GM21515 (cell line): ENCODE results near the gene HOXB7.

Source experiments
- ATAC-seq: cut with Tn5 transposase; IDR thresholded peaks from one replicate; pipeline ENCODE4 v1.9.1; 2021; ENCODE audit not compliant: unreplicated experiment

The HOXB7 gene

GRCh38 chr17:48611213-48611612, 396 bp upstream of the HOXB7 start:
- ATAC-seq, result no peak

GRCh38 chr17:48609759-48610281, 997 bp downstream of the HOXB7 start:
- ATAC-seq, result no peak

- no peak for ATAC-seq
Observed at GRCh38 chr17:48609033-48609432, 1.8 kb downstream of the HOXB7 start.

DNA sequence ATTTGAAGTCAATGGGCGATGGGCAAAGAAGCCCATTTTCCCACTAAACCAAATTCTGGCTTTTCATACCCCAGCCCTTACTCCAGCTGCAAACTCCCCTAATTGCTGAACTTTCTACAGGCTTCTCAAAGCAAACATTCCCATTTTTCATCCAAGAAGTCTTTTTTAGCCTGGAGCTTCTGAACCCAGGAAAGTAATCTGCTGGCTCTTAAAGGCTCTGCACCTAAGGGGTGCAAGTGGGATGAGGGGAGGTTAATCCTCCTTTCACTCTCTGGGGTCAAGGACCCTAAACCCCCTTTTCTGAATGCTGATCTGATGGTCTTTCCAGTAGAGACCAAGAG, 2.4 kb downstream of the HOXB7 start:
- ATAC-seq, result no peak

DNA sequence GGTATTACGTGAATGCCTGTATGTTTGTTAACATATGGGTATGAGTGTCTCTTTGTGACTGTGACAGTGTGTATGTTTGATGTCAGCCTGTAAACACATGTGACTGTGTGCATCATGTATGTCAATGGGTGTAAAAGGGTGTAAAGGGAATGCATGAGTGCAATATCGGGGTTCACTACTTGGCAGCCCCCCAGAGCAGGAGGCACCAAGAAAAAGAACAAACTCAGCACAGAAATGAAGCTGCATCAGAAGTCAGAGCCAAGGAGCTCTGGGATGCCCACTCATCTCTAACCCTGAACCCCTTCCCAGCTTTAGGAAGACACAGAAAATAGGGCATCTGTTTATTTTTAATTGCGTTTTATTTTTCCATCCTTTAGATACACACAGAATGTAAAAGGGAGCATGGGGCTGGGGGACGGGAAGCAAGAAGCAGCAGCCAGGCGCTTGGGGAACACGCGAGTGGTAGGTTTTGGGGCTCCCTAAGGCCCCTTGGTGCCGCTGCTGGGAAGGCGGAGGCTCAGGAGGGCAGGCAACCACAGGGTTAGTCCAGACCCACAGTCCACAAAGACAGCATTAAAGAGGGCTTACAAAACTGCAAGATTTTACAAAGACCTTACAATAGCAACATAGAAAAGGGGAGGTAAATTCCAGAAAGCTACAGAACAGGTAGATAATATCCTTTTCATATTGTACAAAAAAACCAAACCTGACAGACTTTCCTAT, 3.8 kb downstream of the HOXB7 start:
- ATAC-seq, result no peak

DNA sequence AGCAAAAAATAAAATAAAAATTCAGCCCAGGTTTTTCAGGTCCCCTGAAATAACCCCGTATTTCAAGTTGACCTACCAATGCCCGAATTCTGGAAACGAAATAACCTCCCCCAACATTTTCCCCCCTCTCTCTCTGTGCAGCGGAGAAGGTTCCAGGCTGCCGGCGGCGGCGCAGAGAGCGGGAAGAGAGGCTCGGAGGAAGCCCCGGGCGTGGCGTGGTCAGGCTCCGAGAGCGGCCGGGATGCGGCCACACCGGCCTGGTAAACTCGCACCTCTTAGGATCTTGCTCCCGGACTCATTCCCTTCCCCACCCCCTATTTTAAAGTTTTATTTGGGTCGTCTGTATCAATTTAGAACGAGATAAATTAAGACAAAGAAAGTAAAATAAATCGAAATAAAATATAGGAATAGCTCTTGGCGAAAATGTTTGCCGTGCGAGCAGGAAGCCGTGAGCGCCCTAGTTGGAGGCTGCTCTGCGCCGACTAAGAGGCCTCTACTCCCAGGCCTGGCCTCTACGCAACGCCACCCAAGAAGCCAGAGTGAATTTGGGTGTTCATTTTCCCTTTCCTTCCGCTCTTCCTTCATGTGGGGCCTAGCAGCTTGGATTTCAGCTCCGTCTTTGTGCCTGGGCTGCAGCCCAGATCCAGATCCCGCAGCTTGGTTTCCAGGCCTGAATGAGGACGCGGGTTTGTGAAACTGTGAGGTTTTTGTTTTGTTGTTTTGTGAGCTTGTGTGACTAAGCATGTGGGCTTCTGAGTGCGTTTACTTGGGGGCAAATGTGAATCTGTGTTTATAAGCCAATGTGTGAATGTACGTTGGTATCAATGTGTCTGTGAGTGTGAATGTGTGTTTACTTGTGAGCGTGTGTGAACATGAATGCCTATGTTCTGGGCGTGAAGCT, 4.6 kb downstream of the HOXB7 start:
- no peak for ATAC-seq

DNA sequence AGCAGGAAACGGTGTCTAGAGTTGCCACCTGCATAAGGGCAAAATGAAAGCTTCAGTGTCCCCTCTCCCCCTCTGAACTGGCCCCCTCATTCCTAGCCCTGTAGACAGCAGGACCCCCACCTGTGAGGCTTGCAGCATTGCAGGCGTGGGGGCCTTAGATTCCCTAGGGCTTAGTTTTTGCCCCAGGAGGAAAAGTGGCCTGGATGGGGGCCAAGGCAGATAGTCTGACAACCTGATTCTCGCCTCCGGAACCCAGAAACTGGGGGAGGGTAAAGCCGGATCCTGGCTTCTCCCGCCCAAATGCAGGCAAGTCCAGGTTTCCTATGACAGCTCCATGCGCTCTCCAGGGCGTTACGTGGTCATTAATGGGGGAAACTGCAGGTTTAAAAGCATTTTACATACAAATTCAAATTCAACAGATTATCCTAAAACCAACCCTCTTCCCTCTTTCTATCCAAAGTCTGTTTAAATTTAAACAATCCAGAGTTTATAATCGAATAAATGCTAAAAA, 5.4 kb downstream of the HOXB7 start:
- no peak for ATAC-seq

GRCh38 chr17:48604770-48605329, 6.0 kb downstream of the HOXB7 start, which contains the start of gene HOXB6:
TSS of gene HOXB6 (minus strand) at chr17:48604986. CDS start at chr17:48598150, 6,836 bp downstream.
- no peak for ATAC-seq

GRCh38 chr17:48603959-48604769, 6.7 kb downstream of the HOXB7 start:
- ATAC-seq, result no peak

DNA sequence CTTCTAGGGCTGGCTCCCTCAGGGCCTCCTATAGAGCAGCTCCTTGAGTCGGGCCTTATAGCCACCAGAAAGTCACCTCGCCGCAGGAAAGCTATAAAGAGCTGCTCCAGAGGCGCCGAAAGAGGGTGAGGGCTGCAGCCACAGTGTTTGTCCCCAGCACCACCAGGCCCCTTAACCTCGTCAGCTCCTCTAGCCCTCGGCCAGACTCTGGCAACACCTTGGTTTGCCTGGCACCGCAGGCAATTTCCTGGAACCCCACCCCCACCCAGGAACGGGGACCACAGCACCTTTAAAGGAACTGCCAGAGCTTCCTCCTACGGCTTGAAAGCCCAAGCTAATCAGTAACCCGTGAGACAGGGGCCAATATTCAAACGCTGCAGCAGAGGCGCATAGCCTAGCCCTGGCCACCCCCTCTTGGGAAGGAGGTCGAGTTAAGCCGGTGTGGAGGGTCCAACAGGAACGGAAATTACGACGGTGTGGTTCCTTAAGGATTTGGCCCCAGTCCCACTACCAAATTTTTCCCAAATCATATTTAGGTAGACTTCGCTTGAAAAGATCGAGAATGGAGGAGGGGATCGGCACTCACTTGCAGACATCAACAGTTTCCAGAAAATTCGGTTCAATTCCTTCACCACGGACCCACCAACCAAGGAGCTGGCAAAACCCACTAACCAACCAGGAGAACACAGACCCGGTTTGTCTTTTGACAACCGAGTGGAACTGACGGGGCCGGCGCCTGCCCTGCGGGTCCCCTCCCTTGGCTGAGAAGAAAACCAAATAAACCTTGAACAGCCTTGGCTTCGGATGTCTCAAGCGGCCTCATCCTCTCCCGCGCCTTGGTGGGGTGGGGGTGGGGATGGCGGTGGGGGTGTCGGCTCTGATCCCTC, 9.0 kb downstream of the HOXB7 start:
- ATAC-seq, result no peak

GRCh38 chr17:48601207-48601538, 9.6 kb downstream of the HOXB7 start:
- no peak for ATAC-seq

DNA sequence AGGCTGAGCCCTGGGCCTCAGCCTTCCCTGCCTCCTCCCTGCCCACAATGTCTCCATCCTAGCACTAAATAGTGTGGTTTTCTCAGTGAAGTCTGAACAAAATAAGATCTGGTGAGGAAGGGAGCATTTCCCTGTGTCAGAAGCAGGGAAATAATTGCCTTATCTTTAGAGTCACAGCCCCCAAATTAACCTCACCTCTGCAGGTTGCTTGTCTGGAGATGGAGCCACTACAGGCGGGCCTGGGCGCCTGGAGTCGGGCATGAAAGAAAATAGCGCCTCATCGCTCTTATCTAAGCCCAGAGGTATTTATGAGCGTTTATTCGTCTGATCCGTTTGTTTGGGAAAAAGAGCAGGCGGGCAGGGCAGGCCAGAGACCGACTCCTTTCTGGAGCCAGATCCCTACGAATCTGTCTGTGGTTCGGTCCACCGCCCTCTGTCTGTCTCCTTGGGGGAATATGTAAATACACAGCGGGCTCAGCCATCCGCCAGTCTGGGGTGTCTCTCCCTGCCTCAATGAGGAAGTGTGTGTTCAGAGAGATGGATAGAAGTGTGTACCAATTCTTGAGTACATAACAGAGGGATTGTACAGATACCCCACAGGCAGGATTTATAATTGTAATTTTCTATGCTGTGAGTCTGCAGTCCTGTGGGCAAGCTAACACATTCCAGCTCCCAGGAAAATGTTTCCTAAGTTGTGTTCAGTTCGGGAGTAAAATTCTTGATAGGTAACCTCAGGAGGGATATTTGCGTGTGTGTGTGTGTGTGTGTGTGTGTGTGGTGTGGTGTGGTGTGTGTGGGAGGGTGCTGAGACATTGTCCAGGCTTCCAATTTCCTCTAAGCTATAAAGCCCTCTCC, 10.3 kb downstream of the HOXB7 start:
- no peak for ATAC-seq

DNA sequence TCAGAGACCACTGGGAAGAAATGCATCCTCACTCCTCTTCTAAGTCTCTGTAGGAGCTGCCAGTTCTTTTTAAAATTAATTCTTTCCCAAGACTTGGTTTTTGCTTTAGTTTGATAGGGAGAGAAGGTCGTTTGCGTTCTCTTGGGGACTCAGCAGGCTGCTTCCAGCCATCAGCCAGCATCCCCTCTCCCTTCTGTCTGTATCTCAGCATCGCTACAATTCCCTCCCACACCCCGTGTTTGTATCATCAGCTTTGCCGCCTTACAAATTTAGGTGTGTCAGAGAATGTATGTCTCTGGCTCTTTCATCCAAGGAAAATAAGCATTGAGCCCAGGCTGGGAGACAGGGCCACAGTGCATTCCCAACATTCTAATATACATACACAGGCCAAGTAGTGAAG, 11.5 kb downstream of the HOXB7 start:
- ATAC-seq, result no peak

DNA sequence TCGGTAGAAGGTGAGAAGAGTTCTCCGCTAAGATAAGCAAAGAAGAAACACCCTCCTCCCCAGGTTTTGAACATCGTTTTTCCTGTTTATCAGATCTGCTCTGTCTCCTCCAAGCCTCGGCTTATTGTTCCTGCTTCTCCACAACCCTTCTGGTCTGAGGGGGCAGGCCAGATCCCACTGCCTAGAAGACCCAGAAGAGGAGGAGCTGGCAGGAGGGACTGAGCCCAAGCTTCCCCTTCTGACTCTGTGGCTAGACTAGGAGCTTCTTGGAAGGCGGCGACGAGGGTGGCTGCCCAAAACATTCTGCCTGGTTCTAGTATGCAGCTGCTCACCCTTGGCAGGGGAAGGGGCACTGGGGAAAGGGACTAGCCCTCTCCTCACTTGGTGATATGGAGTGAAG, 12.1 kb downstream of the HOXB7 start:
- ATAC-seq, result no peak

DNA sequence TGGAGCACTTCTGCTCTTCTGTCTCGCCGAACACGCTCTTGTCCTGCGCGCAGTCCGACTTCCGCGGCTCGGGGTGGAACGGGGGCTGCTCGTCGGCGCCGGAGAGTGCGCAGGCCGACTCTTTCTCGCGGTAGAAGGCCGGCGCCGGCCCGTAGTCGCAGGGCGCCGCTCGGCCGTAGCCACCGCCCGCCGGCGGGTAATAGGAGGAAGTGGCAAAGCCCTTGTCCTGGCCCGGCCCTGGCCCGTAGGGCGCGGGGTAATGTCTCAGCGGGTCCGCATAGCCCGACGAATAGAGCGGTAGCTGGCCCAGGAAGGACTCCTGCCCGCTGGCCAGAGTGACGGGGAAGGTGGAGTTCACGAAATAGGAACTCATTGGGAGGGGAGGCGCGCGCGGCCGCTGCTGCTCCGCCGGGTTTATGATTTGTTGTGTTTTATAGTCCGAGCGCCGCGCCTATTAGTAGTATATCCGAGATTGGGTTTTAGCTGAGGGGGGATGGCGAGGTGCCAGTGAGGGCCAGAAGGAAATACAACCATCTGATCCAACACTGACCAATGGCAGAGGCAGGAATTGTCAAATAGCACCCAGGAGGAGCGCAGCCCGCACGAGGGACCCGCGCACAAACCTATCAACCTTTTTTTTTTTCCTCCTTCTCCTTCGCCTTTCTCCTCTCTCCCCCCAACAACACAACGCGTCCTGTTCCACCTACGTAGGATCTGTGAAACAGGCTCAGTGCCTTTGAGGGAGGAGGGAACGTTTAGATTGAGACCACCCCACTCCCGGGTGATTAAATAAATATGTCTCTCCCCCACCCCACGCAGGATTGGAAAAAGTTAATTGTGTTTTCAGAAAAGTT, 12.8 kb downstream of the HOXB7 start:
- no peak for ATAC-seq

GRCh38 chr17:48597528-48597777, 13.4 kb downstream of the HOXB7 start:
- ATAC-seq, result no peak

- ATAC-seq, result no peak
Observed at GRCh38 chr17:48596735-48597527, 13.9 kb downstream of the HOXB7 start.
